Erythroblast (primary cell): ENCODE results near the gene NKPD1.

ENCODE experiments used
- DNase-seq, 2 experiments: peaks; one replicate each; lab custom pipeline; 2025; lab: John Stamatoyannopoulos, UW
- GATA1 ChIP-seq: IDR thresholded peaks from 2 replicates; pipeline ENCODE4 v1.6.1; 2011; ENCODE audit warnings: low read depth, mild to moderate bottlenecking, control low read depth, low read length, moderate library complexity
- POLR2A ChIP-seq: IDR thresholded peaks from 2 replicates; pipeline ENCODE4 v1.6.1; 2011; ENCODE audit warnings: mild to moderate bottlenecking, low read length

NKPD1 gene

DNA sequence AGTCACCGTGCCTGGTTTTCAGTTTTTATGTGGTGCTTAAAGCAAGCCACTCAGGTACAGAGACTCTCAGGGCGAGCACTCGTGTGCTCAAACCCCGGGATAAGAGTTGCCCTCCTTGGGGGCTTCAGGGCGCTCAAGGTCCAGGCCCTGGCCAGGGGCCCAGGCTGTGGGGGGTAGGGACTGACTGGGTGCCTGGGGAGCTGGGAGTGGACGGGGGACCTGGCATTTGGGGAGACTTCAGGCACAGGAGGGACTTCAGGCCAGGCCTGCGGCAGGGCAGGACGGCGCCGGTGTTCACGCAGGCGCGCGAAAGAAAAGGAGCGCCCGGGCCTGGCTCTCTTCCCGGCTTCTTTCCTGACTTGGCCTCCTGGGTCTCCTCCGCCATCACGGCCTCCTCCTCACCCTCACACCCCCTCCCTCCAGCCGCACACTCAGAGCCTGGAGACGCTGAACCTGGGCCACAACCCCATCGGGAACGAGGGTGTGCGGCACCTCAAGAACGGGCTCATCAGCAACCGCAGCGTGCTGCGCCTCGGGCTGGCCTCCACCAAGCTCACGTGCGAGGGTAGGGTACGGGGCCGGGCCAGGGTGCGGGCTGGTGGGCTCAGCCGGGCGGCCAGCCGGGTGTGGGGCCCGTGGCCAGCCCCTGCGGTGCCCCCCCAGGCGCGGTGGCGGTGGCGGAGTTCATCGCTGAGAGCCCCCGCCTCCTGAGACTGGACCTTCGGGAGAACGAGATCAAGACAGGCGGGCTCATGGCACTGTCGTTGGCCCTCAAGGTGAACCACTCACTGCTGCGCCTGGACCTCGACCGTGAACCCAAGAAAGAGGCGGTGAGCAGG lies 16.1 kb downstream of the NKPD1 start:
- TF ChIP-seq POLR2A (no peak), GATA1 (no peak)

DNA sequence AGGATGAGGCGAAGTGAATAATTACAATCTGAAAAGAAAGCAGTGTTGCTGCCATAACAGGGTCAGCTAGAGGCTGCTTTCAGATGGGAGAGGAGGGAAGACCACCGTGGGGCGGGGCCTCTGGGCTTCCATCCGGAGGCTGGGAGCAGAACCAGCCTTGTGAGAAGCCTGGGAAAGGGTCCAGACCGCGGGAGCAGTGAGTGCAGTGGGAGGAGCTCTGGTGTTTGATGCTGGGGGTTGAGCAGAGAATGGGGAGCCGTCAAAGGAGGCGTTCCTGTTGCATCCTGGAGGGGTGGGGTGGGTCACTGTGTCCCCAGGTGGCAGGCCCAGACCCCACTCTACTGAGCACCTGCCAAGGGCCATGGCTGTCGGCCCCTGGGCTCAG lies 18.1 kb downstream of the NKPD1 start:
- DNase-seq = no peak
- TF ChIP-seq GATA1 = no peak
- TF ChIP-seq POLR2A = no peak

More for the DNA sequence above, 16.1 kb downstream of the NKPD1 start:
- DNase-seq = no peak

DNA sequence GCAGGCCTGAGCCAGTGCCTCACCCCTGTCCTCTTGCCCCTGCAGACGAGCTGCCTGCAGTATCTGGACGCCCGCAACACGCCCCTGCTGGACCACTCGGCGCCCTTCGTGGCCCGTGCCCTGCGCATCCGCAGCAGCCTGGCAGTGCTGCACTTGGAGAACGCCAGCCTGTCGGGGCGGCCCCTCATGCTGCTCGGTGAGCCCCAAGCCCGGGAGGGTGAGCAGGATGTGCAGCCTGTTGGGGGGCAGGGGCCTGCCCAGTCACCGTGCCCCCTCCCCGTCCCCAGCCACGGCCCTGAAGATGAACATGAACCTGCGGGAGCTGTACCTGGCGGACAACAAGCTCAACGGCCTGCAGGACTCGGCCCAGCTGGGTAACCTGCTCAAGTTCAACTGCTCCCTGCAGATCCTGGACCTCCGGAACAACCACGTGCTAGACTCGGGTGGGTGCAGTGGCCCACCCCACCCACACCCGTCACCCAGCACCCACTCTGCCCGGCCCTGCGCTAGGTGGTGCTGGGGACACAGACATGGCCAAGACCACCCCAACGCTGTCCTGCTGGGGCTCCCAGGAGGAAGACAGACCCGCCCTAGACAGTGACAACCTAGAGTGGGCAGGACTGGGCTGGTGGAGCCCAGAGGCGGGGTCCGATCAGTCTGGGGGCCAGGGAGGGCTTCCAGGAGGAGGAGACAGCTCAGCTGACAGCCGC lies 18.6 kb downstream of the NKPD1 start:
- no peak for DNase-seq
- no peak for TF ChIP-seq GATA1
- no peak for TF ChIP-seq POLR2A

DNA sequence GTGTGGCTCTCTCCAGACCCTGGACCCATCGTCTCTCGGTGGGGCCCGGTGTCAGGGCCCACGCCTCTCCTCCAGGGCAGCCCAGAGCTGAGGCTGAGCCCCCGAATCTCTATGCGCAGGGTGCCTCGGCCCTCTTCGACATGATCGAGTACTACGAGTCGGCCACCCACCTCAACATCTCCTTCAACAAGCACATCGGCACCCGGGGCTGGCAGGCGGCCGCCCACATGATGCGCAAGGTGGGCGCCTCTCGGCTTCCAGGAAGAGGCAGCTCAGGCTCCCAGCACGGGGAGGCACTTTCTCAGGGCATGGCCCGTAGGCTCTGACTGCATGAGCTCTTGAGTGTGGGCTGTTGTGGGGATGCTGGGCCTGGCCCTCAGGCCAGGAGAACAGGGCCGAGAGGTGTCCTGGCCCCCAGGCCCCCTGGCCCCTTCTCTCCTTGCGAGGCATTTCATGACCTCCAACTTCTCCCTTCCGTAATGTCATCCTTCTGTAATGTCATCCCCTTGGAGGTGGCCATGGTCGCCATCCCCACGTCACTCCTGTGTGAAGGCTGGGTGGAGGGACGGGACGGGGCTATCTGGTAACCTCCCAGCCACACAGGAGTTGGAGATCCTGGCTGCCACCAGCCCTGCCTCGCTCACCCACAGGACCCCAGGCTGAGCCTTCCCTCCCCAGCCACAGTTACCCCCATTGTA lies 19.4 kb downstream of the NKPD1 start:
- DNase-seq = no peak
- TF ChIP-seq POLR2A = no peak
- no peak for TF ChIP-seq GATA1

DNA sequence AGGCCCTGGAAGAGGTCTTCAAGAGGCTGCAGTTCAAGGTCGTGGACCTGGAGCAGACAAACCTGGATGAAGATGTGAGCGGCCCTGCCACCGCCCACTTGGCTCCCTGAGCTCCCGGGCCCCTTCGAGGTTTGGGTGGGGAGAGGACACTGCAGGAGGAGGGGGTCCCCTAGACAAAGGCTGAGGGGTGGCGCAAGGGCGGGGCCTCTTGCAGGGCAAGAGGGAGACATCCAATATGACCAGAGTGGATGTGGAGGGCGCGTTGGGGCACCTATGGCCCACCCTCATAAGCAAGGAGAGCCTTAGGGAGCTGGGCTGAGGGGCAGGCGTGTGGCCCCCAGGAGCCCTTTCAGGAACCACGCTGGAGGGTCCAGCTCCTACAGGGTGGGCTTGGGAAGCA lies 20.2 kb downstream of the NKPD1 start:
- DNase-seq = no peak
- TF ChIP-seq POLR2A = no peak
- no peak for TF ChIP-seq GATA1

DNA sequence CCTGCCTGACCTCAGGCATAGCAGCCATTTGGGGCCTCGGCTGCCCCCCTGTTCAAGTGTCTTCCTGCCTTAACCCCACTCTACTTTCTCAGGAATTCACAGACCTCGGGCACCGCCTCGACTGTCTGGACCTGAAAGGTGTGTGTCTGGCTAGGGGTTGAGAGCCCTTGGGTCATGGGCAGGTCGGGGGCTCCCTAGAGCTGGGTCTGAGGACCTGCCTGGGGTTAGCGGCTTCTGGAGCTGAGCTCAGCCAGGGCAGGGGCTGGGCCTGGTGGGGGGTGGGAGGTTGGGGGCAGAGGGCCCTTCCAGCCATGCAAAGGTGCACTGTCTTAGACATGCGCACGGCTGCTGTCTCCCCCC lies 20.7 kb downstream of the NKPD1 start:
- TF ChIP-seq GATA1 (no peak), POLR2A (no peak)
- no peak for DNase-seq

DNA sequence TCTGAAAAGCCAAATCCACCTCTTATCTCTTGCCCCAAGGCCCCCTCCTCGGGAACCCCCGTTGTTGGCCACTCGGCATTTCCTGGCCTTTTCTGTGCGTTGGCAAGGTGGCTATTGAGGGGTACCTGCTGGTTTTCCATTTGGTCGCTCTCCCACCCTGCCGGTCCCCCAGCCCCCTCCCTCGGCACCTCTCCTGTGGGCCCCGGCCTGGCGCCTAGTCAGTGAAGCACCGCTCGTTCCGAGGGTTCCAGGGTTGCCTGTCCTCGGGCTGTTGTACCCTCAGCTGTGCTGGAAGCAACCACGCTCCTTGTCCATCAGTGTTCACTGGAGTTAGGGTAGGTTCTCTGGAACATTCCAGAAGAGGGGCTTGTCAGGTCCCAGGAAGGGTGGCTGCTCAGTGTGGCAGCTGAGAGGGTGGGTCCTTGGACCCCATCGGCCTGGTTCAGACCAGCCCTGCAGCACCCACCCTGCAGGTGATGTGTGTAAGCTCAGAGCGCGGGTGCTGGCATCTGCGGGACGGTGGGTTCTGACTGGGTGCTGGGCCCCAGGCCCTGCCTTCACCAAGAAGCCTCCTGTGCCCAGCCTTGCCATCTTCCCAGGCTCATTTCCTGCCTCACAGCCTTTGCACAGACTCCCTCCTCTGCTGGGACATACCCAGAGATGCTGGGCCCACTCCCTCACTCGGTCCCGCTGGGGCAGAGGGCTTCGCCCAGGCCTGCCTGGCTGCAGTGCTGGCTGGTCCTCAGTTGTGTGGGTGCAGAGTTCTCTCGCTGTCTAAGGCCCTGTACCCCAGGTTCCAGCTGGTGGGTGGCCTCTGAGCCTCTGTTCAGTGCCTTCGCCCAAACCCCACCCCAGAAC lies 21.3 kb downstream of the NKPD1 start:
- DNase-seq = no peak
- TF ChIP-seq POLR2A = no peak
- TF ChIP-seq GATA1 = no peak

DNA sequence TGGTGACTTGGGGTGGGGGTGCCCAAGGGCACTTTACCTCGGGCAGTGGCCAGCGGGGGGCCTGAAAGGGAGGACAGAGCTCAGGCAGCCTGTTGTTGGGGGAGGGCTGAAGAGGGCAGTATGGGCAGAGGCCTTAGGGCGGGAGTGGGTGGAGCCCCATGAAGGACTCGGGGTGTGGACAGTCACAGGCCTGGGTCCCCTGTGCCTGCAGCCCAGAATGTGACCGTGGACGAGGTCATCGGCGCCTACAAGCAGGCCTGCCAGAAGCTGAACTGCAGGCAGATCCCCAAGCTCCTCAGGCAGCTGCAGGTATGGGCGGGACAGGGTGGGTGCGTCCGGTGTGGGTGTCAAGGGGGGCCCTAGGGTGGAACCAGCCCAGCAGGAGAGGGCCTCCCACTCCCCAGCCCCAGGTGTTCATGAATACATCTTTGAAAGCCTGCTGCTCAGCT lies 22.5 kb downstream of the NKPD1 start:
- no peak for TF ChIP-seq GATA1
- TF ChIP-seq POLR2A = no peak
- DNase-seq = peak; percentile 33 to 39

DNA sequence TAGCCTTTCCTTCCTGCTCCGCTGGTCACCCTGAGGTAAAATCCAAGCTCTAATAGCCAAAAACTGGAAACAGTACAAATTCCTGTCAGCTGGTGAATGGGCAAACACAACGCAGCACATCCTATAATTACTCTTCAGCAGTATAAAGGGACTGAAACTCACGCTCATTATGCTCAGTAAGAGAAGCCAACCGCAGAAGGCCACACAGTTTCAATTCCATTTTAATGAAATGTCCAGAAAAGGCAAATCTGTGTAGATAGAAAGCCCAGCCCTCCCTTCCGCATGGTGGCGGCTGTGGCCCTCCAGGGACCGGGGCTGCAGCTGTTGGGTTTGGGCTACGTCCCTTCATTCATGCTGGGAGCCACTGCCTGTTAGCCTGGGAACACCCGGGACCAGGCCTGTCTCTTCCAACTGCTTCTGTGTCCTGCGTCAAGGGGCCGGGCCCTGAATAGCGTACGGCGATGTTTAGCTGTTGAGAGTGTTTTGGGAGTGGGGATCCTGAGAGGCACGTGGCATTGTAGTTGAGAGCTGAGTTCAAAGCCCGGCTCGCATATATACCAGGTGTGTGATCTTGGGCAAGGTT lies 23.5 kb downstream of the NKPD1 start:
- no peak for DNase-seq

DNA sequence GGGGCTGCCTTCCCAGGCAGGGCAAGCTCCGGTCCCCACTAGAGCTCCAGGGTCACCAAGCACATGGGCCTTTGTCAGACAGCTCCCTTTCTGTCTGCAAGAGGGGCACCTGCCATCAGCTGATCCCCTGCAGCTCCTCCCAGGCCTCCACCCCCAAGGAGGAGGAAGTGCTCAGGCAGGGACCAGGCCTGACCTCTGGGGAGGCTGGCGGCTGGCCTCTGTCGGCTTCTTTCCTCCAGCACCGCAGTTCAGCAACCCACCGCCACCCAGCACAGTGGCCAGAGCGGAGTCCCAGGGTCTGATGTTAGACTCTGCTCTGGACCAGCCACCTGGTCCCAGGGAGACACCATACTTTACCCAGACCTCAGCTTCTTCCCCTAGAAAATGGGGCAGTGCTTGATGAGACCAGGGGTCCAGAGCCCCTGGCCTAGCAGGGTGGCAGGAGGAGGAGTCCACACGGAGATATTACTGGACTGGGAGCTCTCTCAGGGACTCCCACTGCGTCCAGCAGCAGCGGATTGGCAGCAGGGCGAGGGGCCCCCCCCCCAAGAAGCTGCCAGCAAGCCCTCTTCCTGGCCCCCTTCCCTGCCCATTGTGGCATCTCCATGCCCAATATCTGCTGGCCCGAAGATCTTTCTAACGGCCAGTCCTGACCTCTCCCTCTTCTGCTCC lies 24.1 kb downstream of the NKPD1 start:
- TF ChIP-seq GATA1 = no peak
- no peak for TF ChIP-seq POLR2A

More for the DNA sequence above, 23.5 kb downstream of the NKPD1 start:
- TF ChIP-seq GATA1 (no peak), POLR2A (no peak)

DNA sequence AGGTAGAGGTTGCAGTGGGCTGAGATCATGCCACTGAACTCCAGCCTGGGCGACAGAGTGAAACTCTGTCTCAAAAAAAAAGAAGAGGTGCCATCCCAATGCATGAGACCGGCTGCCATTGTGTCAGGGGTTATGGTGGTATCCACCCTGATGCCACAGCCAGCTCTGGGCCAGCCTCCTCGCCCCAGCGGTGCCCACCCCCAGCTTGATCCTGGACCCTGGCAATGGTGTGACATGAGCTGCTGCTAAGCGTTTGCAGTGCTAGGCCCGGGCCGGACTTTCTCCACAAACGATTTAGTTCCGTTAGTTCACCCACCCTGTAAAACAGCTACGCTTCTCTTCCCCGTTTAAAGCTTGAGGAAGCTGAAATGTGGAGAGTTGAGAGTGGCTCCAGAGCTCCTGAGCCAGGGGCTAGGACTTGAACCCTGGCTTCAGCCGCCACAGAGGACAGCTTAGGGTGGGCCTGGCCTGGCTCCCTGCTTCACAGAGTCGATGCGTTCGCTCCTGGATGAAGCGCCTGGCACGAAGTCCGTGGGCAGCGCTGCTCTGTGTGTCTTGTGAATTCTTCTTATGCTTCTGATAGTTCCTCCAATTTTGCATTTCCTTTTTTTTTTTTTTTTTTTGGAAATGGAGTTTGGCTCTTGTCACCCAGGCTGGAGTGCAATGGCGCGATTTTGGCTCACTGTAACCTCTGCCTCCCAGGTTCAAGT lies 25.5 kb downstream of the NKPD1 start:
- DNase-seq = no peak
- TF ChIP-seq POLR2A (no peak), GATA1 (no peak)

More for the DNA sequence above, 24.1 kb downstream of the NKPD1 start:
- no peak for DNase-seq
